ENCODE results near the gene POU3F2.

GRCh38 chr6:98824902-98825599, 9.3 kb upstream of the POU3F2 start:
- no peak for TF ChIP-seq PHF21A (IDR thresholded peaks at IDR 0.05; ENCODE audit: borderline replicate concordance, low read depth)
- TF ChIP-seq, protein P1, sequence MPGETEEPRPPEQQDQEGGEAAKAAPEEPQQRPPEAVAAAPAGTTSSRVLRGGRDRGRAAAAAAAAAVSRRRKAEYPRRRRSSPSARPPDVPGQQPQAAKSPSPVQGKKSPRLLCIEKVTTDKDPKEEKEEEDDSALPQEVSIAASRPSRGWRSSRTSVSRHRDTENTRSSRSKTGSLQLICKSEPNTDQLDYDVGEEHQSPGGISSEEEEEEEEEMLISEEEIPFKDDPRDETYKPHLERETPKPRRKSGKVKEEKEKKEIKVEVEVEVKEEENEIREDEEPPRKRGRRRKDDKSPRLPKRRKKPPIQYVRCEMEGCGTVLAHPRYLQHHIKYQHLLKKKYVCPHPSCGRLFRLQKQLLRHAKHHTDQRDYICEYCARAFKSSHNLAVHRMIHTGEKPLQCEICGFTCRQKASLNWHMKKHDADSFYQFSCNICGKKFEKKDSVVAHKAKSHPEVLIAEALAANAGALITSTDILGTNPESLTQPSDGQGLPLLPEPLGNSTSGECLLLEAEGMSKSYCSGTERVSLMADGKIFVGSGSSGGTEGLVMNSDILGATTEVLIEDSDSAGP (CRISPR knock-in tag; IDR thresholded peaks at IDR 0.05), result no peak
- no peak for TF ChIP-seq HMG20B (CRISPR knock-in tag; IDR thresholded peaks at IDR 0.05)
- TF ChIP-seq EP300 (IDR thresholded peaks at IDR 0.05; ENCODE audit: low read length), result no peak
- TF ChIP-seq ZC3H4 (CRISPR knock-in tag; IDR thresholded peaks at IDR 0.05; ENCODE audit: borderline replicate concordance), result no peak
